HG03196 (cell line): ENCODE measurements around the gene CCDC85C.

ENCODE experiments used
- ATAC-seq: cut with Tn5 transposase; IDR thresholded peaks from one replicate; pipeline ENCODE4 v1.9.1; 2021; ENCODE audit not compliant: unreplicated experiment

Gene CCDC85C

DNA sequence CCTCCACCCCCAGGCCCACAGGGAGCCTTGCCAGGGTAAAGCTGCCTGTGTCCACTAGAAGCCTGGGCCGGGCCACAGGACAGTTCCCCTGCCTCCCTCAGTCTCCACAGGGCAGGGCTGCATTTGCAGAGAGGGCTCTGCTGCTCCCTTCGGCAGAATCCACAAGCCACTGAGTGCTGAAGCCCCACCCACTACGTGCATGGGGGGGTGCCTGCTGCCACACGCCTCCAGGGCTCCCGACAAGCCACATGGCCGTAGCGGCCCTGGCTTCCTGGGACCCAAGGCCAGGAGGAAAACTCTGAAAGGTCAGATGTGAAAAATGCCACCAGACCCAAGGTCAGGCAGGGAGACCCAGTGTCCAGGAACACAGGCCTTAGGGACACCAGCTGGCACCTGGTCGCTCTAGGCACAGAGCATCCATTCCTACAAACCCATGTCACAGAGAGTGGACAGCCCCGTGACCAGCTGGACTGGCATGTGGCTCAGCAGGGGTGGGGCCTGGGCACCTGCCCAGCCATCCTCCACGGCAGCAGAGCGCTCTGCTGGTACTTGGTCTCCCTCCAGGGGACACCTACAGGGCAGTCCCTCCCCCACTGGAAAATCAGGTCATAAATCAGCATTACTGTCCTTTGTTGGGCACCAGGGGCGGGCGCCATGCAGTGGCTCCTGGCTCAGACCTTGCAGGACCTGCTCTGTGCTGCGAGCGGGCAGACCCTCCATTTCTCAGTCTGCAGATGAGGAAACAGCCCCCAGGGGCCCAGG lies 42.9 kb downstream of the CCDC85C start:
- no peak for ATAC-seq

DNA sequence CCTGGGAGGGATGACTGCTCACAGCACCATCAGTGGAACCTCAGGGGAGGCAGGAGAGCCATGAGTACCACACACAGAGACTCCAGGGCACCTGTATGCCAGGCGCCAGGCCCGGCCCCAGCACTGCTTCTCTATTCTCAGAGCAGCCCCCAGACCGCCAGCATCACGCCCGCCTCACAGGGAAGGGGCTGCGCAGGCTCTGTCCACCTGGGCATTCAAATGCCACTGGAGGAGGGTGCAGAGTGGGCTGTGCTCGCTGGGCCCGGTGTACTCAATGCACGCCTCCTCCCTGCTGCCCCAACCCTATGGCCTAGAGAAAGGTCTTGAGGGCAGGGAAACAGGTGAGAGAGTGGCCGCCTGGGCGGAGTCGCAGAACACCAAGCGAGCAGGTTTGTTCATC lies 43.6 kb downstream of the CCDC85C start:
- no peak for ATAC-seq

DNA sequence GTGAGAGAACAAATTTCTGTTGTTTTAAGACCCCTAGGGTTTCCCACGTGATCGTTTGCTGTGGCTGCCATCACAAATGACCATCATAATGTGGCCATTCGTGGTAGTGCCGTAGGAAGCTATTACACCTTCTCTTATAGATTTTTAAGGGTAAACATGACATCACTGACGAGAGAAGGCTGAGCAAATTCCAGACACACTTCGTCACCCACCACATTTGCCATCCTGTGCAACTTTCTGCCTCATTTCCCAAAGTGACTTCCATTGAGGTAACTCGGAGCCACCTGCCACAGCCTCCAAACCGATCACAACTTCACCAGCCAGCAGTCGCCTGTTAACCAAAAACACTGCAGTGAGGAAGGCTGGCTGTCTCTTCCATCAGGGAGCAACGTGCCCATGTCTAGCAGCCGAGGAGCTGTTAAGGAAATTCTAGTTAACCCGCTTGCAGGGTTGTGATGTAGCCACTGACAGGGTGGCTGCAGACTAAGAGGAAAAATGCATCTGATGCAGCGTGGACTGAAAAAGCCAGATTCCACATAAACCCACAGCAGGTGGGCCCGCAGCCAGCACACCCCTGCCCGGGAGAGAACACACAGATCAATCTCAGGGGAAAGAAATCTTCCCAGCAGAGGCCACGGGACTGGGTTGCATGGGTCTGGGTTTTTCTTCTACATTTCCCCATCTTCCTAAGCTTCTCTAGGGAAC lies 44.6 kb downstream of the CCDC85C start:
- no peak for ATAC-seq

DNA sequence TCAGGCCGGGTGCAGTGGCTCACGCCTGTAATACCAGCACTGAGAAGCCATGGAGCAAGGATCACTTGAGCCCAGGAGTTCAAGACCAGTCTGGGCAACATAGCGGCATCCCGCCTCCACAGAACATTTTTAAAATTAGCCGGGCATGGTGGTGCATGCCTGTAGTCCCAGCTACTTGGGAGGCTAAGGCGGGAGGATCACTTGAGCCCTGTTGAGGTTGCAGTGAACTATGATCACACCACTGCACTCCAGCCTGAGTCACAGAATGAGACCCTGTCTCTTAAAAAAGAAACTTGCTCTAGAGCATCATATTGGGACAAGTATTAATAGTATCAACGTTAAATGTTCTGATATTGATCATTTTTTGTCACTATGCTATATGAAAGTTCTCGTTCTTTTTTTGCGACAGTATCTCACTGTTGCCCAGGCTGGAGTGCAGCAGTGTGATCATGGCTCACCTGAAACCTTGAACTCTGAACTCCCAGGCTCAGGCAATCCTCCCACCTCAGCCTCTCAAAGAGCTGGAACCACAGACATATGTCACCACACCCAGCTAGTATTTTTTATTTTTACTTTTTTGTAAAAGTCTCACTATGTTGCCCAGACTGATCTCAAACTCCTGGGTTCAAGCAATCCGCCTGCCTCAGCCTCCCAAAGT lies 47.7 kb downstream of the CCDC85C start:
- ATAC-seq = no peak

DNA sequence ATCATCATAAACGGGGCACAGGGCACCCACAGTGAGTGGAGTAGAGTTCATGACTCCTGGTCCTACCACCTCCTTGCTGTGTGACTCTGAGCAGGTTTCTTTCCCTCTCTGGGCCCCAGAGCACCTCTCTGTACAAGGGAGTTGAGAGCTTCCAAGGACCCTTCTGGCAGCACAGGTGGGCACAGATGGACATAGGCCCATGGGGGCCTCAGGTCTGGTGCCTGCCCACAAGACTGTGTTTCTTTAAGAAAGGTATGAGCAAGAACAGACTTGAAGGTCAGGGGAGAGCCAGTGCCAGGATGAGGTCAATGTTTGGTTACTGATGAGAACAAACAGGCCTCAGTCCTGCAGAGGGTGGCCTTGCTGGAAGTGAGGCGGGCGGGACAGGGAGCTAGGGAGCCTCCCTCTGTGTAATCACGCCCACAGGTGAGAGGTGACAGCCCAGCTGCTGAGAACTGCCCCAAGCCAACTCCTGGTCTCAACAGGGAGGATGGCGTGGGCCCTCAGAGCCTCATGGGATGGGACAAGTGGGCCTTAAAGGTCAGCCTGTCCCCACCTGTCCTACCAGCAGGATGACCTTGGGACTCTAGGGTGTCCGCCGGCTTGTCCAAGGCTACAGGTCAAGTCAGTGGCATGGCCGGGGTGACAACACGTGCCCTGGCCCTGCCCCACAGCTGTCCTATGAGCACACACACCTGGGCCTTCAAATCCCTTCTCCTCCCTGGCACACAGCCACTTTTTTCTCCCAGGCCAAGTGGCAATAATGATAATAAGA lies 49.1 kb downstream of the CCDC85C start:
- no peak for ATAC-seq

DNA sequence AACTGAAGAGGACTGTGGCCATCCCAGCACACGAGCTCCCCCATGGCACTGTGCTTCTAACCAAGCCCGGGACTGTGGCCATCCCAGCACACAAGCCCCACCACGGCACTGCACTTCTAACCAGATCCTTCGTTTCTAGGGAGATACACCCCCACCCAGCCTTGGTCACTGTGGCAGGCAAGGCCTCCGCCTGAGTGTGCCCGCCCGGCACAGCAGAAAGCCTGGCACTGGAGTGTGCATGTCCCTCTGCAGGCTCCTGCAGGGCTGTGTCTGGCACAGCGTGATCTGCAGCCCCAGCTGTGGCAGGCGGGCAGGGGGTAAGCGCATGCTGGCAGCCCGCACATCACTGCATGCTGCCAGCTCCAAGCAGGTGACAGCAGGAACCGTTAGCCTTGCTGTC lies 49.8 kb downstream of the CCDC85C start:
- no peak for ATAC-seq

DNA sequence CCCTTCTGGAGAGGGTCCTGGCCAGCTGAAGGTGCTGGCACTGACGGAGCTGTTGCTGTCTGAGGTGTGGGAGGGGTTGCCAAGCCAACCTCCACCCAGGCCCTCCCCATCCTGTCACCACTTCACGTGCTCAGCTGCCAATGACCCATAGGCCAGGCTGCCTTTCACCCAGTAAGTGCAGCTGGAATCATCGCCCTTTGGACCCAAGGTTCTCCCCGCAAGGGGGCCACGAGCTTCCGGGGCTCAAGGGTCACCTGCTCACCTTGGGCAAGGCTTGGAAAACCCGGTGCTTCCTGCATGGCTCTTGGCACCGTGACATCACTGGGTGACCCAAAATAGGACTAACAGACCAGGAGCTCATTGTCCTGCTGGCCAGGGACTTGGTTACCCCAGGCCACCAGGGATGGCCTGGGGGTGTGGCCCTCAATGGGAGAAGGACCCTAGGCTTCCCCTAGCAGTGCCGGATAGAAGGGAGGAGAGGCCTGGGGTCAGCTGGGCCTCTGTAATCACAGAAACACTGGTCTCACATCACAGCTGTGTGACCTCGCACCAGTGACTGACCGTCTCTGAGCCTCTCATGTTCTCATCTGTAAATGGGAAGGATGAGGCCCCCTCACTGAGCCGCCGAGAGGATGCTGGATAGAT lies 51.3 kb downstream of the CCDC85C start:
- no peak for ATAC-seq

DNA sequence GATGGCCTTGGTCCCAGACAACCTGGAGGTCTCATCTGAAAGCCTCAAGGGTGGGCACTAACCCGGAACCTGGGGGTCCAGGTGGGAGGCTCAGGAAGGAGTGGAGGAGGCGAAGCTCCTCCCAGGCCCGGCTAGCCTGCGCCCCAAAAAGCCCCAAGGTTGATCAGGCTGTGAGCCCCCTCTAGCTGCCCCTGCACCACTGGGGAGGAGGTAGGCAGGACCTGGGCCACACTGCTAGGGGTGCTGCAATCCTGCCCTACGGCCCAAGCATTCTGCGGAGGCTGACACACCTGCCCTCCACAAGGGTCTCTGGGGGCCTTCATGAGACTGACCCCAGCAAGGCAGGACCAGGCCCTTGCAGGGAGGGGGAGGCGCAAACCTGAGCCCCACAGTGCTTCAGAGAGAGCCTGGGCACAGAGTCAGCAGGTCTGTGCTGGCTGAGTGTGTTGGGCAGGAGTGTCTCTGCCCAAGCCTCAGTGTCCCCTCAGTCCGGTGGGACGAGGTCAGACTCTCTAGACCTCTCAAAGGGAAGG lies 51.9 kb downstream of the CCDC85C start:
- ATAC-seq = no peak

DNA sequence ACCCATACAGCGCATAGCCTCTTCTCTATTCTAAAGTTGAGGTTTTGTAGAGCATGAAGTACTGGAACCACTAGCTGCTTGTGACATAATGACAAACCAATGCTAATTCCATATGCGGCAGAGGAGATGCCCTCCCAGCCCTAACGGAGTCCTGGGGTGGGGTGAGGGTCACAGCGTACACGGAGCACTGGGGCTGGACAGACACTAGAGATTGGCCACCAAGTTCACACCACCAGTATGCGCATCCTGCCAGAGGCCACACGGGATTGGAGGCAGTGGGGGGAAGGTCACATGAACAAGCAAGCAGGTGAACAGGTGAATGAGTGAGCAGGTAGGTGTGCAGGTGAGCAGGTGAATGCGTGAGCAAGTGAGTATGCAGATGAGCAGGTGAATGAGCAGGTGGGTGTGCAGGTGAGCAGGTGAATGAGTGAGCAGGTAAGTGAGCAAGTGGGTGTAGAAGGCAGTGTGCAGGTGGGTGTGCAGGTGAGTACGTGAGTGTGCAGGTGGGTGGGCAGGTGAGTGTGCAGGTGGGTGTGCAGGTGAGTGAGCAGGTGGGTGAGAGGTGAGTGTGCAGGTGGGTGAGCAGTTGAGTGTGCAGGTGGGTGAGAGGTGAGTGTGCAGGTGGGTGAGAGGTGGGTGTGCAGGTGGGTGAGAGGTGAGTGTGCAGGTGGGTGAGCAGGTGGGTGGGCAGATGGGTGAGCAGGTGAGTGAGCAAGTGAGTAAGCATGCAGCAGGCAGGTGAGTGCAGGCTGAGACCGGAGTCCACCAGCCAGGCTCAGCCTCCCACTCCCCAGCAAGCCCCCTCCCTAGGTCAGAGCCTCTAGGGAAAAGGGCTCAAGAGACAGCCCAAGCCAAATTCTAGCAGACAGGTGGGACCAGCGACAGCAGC lies 52.7 kb downstream of the CCDC85C start:
- ATAC-seq = no peak

DNA sequence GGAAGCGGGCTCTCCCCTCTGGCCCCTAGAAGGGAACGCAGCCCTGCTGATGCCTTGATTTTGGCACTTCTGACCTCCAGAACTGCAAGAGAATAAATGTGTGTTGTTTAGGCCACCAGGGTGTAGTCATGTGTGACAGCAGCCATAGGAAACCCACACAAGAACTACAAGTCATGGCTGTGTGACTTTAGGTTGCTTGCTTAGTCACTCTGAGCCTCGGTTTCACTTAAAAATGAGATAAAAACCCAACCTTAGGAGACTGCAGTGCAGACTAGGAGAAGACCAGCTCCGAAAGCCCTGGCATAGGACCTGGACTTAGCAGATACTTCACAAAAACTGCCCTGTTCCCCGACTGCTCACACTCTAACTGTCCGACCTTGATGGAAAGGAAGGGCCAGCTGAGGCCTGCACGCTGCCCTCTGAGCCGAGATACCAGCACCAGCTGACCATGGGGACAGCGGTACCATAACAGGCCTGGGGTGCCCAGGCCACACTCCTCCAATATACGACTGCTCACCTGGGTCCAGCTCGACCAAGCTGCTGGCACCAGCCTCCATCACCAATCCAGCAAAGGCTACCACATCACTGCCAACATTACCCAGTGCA lies 53.5 kb downstream of the CCDC85C start:
- ATAC-seq = no peak

DNA sequence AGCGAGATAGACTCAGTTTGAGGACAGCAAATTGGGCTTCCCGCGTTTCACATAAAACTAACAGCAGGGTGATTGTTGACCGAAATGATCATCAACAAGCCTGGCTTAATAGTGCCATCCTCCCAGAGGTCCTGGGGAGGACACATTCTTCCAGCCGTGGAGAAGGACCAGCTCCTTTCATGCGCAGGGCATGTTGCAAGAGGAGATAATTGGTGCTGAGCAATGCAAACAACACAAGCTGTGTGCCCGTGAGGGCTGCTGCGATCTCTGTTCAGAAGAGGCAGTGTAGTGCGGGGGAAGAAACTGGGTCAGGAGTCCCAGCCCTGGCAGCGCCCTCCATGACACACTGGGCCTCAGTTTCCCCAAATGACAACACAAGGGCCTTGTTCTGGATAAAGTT lies 54.3 kb downstream of the CCDC85C start:
- ATAC-seq = no peak

DNA sequence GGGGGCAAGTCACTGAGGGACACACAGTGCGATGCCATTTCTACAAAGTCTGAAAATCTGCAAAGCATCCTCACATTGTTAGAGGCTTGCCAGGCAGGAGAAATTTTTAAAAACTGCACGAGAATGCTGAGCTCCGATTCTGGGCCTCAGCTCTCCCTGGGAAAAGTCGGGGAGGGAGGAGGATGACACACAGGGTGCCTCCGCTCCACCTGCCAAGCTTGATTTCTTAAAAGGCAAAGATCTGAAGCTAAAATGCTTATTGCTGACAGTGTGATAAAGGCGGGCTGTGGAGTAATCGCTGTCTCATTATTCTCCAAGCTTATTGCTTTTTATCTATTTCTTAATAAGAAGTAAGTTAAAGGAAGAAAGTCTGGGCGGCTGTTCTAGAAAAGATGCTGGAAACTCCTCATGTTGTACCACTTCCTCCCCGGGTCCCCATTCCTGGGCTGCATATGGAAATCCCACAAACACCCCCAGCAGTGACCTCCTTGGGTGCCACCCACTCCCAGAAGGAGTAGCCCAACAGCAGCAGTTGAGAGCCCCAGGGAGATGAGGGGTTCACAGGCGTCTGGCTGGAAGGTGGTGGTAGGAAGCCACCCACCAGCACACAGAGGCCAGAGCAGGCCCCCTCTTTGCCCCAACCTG lies 55.0 kb downstream of the CCDC85C start:
- ATAC-seq = no peak

DNA sequence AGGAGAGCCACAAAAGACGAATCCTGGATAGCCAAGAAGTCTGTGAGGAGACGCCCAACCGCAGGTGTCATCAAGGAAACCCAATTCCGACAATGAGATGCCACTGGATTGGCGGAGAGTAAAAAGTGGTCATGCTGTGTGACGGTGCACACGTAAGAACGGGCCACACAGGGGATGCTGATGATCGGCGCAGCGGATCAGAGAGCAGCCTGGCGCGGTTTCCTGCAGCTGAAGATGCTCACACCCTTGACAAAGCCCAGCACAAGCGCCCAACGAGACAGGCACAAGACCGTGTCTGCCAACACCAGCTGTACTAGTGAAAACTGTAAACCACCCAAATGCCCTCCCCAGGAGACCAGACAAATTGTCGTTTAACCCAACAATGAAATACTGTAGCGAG lies 55.8 kb downstream of the CCDC85C start:
- ATAC-seq = no peak

DNA sequence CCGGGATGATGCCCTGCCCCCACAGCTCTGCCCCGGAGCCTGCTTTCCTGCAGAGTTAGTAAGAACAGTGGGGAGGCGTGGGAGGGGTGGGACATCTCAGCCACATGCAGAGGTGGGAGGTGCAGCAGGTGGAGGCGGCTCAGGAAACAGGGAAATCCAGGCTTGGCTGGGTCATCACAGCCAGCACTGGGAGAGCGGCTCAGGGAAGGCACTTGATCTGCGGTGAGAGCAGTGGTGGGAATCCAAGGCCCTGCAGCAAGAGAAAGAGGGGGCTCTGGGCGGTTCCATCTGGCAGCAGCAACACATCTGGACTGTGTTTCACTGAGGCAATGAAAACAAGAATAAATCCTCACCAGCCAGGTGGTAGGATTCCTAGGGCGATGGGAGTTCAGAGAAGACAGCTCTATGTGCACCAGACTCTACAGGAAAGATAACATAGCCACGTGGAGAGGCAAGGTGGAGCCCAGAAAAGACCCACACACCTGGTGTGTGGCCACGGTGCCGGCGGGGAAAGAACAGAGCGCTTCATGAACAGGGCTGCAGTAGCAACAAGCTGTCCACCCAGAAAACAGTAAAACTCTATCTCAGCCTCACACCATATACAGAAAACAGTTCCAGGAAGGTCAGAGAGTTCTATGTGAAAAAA lies 57.6 kb downstream of the CCDC85C start:
- no peak for ATAC-seq

DNA sequence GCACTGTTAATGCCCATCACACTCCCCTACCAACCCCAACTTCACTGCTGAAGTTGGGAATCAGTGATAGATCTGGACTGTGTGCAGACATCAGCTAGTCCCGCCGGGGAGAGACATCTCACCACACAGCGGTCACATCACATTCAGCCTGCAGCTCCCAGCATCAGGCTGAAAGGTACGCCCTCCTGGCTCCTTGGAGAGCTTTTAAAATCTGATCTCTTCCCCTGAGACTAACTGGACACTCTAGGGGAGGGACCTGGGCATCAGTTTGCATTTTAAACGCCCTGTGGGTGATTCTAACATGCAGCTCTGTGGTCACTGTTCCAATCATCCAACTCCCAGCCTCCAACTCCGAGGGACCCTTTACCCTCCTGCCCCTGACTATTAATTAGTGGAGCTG lies 58.4 kb downstream of the CCDC85C start:
- ATAC-seq = no peak

DNA sequence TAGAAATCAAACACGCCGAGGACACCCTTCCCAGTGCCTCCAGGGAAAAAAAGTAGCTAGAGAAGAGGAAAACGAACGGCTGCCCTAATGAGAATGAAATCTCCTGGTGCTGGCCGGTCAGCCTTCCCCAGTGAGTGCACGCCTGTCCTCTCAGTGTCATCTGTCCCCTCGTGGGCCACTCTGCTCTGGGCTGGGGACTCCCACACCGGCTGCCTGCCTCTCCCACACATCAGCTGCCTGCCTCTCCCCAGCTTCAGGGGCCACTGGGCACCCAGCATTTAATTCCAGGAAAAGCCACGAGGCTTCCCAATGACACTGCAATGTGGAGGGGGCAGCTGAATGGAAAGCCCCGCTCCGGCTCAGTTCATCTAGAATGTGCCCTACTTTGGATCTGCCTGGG lies 59.0 kb downstream of the CCDC85C start:
- no peak for ATAC-seq

DNA sequence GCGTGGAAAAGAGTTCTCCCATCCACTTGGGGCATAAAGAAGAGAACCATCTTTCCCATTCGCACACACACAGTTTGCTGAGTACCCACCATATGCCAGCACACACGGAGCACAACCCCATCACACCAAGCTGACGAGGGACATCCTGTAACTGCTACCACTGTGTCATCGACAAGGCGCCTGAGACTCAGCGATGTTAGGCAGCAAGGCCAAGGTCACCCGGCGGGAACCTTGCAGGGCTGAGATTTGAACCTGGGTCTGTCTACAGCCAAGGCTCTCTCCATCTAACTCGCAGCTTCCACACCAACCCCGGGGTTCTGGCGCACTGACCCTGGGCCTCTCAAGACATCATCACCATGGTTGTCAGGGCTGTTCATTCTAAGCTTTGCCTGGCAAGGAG lies 60.0 kb downstream of the CCDC85C start:
- ATAC-seq = no peak

DNA sequence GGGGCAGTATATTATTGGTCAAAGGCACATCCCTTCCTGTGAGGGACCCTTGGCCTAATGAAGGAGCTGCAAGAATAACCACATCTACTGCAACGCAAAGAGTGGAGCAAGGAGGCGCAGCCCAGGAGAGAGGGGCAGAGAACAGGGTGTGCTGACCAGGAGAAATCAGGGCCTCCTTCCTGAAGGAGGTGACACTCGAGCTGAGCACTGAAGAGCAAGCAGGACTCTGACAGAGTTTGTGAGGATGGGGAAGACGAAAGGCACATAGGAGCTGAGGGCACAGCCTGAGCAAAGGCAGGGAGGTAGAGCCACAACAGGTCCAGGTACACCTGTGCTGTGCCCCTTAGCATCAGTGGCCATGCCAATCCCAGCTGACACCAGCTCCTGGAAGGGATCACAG lies 60.6 kb downstream of the CCDC85C start:
- ATAC-seq = no peak
